ENCODE results near the gene SCYGR3. TPM values are rescaled to one million over a fixed set of nuclear protein-coding genes. Genes with fewer than 3 reads are reported as not detected.

Gene SCYGR3
- total RNA-seq, 1 experiment from 2014 or later = not detected

DNA sequence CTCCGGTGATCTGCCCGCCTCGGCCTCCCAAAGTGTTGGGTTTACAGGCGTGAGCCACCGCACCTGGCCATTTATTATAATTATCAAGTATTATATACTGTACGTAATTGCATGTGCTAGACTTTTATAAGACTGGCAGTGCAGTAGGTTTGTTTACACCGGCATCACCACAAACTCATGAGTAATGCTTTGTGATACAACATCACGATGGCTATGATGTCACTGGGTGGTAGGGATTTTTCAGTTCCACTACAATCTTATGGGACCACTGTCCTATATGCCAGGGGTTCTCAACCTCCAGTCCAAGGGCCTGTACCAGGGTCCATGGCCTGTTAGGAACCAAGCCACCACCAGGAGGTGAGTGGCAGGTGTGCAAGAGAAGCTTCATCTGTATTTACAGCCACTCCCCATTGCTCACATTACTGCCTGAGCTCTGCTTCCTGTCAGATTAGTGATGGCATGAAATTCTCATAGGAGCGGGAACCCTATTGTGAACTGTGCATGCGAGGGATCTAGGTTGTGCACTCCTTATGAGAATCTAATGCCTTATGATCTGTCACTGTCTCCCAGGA, 12.0 kb upstream of the SCYGR3 start:
- Mint-ChIP-seq H3K27ac (no peak overlapping the region), H3K4me1 (no peaks in the 10 kb centered on the region), H3K36me3 (ENCODE audit: insufficient read depth in 1 of 3, low read depth in 3 of 3) (no peaks in the 10 kb centered on the region), H3K4me3 (no peak overlapping the region), H3K27me3 (ENCODE audit: low read depth) (no peaks in the 10 kb centered on the region; the same call in 1 of the 2 replicates), H3K9me3 (no peaks in the 10 kb centered on the region)
- no peak overlapping the region for H4K8ac ChIP-seq (replicated peaks; ENCODE audit: insufficient read length, low read depth, low read length)
- H3K18ac ChIP-seq (ENCODE audit: insufficient read length, low read depth, low read length) = no peak overlapping the region
- no peak overlapping the region for H3K56ac ChIP-seq (ENCODE audit: insufficient read length, low read depth, low read length)
- no peaks in the 10 kb centered on the region for H4K20me1 ChIP-seq (ENCODE audit: control insufficient read depth, insufficient read depth, insufficient read length)
- no peak overlapping the region for H3K4ac ChIP-seq (ENCODE audit: low read depth, low read length)
- no peaks in the 10 kb centered on the region for H3K79me2 ChIP-seq (ENCODE audit: insufficient read depth, low read length)
- DNase-seq = no peak
- no peak overlapping the region for H3K4me2 ChIP-seq (ENCODE audit: insufficient read depth, insufficient read length, low read length)
- H3K23me2 ChIP-seq (ENCODE audit: insufficient read length, low read depth, low read length, poor library complexity, severe bottlenecking) = no peaks in the 10 kb centered on the region
- H2BK5ac ChIP-seq (ENCODE audit: insufficient read length, low read length) = no peak overlapping the region
- H3K27ac ChIP-seq (ENCODE audit: insufficient read length, low read depth, low read length) = no peak overlapping the region
- H2AFZ ChIP-seq (ENCODE audit: low read length) = no peak overlapping the region
- no peak overlapping the region for H3K9ac ChIP-seq (ENCODE audit: extremely low read depth, insufficient read length, low read length)
- H3K79me1 ChIP-seq (ENCODE audit: insufficient read depth, low read depth, low read length, poor library complexity, severe bottlenecking) = no peaks in the 10 kb centered on the region
- H4K91ac ChIP-seq (ENCODE audit: insufficient read length, low read depth, low read length) = no peak overlapping the region
- no peaks in the 10 kb centered on the region for H3K27me3 ChIP-seq (ENCODE audit: insufficient read depth, low read length)
- no peak overlapping the region for H3K23ac ChIP-seq (ENCODE audit: insufficient read length, low read depth, low read length)
- H2BK20ac ChIP-seq (ENCODE audit: low read depth, low read length, poor library complexity, severe bottlenecking) = no peak overlapping the region
- H4K5ac ChIP-seq (ENCODE audit: insufficient read length, low read depth, low read length) = no peak overlapping the region
- H3K9me3 ChIP-seq (ENCODE audit: control insufficient read depth, low read depth, low read length) = no peaks in the 10 kb centered on the region
- no CpG with 5 or more reads among the region's 10 CpGs for WGBS (ENCODE audit: extremely low coverage, insufficient read length, low lambda C conversion rate)
- TF ChIP-seq, protein P1, sequence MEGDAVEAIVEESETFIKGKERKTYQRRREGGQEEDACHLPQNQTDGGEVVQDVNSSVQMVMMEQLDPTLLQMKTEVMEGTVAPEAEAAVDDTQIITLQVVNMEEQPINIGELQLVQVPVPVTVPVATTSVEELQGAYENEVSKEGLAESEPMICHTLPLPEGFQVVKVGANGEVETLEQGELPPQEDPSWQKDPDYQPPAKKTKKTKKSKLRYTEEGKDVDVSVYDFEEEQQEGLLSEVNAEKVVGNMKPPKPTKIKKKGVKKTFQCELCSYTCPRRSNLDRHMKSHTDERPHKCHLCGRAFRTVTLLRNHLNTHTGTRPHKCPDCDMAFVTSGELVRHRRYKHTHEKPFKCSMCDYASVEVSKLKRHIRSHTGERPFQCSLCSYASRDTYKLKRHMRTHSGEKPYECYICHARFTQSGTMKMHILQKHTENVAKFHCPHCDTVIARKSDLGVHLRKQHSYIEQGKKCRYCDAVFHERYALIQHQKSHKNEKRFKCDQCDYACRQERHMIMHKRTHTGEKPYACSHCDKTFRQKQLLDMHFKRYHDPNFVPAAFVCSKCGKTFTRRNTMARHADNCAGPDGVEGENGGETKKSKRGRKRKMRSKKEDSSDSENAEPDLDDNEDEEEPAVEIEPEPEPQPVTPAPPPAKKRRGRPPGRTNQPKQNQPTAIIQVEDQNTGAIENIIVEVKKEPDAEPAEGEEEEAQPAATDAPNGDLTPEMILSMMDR (conservative IDR thresholded peaks at IDR 0.05) = no peak
- no peak overlapping the region for H2BK15ac ChIP-seq (ENCODE audit: low read depth, low read length)
- H2BK12ac ChIP-seq (ENCODE audit: insufficient read length, low read depth, low read length) = no peak overlapping the region
- no peak overlapping the region for H2AK5ac ChIP-seq (ENCODE audit: insufficient read length, low read length)
- no peak overlapping the region for H3K14ac ChIP-seq (ENCODE audit: insufficient read depth, low read length)
- H3K4me1 ChIP-seq (ENCODE audit: insufficient read depth, low read length) = no peaks in the 10 kb centered on the region; the same call in none of the 2 replicates
- no peak overlapping the region for H3T11ph ChIP-seq (ENCODE audit: low read length)
- no peak overlapping the region for H2BK120ac ChIP-seq (ENCODE audit: low read depth, low read length, poor library complexity, severe bottlenecking)
